ENCODE measurements around the gene ESF1.

The ESF1 gene

DNA sequence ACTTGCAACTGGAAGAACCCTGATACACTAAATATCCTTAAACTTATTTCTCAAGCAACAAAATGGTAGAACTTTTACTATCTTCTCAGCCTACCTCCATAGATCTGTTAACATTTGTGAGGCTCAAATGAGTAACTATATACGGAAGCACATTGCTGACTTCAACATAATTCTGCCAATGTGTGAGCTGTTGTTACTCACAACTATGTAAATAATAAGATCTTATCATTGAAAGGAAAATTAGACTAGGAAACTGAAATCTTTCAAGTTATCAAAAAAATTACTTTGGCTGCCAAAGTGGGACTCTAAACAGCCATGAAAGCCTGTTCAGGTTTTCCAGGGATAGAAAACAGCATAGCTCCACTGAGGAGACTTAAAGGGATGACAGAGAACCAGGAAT lies 105.8 kb downstream of the ESF1 start:
- DNase-seq (ENCODE audit: low read depth in 3 of 3) = no peak

DNA sequence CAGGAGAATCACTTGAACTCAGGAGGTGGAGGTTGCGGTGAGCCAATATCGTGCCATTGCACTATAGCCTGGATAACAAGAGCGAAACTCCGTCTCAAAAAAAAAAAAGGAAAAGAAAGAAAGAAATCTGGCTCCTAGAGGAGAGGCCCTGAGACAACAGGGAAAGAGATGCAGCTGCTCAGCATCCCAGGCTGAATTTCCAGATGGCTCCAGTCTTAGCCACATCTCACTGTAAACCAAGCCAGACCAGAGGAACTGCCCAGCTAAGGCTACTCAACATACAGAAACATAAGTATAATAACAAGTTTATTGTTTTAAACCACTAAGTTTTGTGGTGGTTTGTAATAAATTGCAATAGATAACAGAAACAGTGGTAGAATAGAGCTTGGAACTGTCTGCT lies 107.5 kb downstream of the ESF1 start:
- no peak for DNase-seq (ENCODE audit: low read depth in 3 of 3)

DNA sequence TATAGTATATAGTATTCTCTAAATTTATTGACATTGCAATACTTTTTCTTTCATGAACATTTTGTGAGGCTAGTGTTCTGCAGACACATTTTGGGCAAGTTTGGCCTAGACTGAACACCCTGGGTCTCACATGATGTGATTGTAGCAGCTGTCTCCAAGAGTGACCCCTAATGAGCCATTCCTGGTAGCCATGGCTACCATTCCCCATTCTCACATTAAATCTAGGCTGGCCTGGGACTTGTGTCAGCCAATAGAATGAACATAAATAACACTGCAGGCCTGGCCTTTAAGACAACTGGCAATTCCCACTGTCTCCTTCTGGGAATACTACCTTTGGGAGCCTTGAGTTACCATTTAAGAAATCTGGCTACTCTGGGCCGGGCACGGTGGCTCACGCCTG lies 108.0 kb downstream of the ESF1 start:
- no peak for DNase-seq (ENCODE audit: low read depth in 3 of 3)

DNA sequence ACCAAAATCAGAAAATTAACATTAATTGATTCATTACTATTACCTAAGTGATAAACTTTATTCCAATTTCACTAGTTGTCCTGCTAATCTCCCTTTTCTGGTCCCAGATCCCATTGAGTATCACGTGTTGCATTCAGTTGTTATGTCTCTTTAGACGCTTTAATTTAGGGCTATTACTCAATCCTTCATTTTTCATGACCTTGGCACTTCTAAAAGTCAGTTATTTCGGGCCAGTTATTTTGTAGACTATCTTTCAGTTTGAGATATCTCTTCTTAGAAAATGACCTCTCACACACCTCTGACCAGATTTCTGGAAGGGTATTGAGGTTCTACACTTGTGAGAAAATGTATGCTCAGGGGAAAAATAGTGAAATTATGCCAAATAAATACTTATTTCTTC lies 112.0 kb downstream of the ESF1 start:
- DNase-seq (ENCODE audit: low read depth in 3 of 3) = no peak

DNA sequence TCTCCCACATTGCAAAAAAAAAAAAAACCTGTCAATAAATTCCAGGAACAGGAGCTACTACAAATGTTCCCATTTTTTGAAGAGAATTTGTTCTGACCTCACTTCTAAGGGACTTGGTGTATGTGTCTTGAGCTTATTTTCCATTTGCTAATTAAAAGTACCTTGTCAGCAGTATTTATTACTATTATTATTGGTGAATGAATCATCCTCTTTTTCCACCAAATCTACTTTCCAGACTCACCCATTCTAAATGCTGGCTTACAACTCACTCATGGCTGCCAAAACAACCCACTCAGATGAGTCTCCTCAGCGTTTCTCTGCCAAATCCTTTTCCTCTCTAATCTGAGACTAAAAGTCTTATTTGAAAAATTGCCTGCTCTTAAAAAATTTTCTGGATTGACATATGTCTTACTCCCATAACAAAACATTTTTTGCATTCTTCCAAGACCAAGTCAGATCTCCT lies 112.8 kb downstream of the ESF1 start:
- DNase-seq (ENCODE audit: low read depth in 3 of 3) = no peak

DNA sequence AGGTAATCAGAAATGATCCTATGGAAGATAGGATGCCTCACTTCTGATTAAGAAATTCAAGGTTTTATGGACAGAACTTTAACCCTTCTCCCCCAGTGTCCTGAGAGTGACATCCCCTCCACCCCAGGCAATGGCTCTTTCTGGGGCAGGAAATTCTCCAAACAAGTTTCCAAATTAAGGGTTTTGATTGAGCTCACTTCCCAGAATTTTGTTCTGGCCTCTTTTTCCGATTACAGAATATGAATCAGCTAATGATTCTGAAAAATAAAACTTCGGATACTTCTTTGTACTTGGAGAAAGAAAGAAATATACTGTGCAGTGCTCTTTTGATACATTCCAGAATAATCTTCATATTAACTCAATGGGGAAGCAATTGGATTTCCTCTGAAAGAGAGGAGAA lies 113.2 kb downstream of the ESF1 start:
- no peak for DNase-seq (ENCODE audit: low read depth in 3 of 3)

DNA sequence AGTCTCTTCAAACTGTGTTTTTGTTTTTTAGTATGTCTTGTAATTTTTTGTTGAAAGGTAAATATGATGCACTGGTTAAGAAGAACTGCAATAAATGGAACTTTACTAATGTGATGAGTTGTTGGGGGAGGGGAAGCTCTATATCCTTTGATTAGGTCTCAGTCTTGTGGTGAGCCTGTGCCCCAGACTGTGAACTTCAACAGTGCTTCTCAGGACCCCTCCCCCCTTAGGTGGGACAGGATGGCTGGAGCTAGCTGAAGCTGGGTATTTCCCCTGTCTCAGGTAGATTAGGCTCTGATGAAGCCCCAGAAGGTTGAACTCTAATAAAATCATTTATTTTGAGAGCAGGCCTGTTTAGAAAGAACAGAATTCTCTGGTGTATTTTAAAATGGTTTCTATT lies 114.6 kb downstream of the ESF1 start:
- no peak for DNase-seq (ENCODE audit: low read depth in 3 of 3)

DNA sequence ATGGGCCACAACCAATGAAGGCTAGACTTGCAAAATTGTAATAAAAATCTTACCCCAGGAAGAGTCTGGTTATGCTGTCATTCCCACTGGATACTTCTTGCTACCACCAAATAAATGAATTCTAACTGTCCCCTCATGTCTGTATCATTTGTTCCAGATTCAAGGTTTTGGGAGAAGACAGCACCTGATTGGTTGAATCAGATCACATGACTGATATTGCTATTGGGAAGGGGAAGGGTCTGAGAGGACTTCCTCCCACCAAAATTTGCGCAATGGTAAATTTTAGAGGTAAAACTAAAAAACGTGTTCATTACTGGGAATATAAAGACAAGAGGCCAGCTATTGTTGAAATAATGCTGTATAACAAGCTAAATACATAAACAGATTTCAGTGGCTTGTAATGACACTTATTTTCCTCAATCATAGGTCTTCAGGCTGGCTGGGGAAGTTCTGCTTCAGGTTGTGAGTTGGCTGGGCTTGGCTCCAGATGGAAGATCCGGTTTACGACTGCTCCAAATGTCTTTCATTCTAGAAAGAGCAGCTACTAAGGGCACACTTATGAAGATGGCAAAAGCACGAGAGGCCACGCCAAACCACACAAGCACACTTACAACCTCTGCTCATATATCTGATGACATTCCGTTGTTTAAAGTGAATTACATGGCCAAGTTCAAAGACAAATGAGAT lies 118.9 kb downstream of the ESF1 start:
- no peak for DNase-seq (ENCODE audit: low read depth in 3 of 3)
